A549 (cell line): ENCODE results near the gene ANKRD13A. TPM values are rescaled to one million over a fixed set of nuclear protein-coding genes. Genes with fewer than 3 reads are reported as not detected.
A peak's percentile ranks its signal among the peaks of the same experiment; 100 is the strongest.
"Not testable (repeated sequence)": the region's sequence is repeated elsewhere in the genome, so short reads cannot be mapped to it uniquely, and the experiment has no call there.

Experiments used
- ATAC-seq, 2 experiments: fragments of 200-7000 bp in 1 of 2; fragments of >200 bp in 1 of 2; cut with Nextera tagmentation in 1 of 2; cut with Tn5 transposase in 1 of 2; 3 replicates each; pipeline versions ENCODE4 v1.8.0 to v1.9.1; 2018 to 2020; ENCODE audit warnings: mild to moderate bottlenecking in 1 of 2, moderate library complexity in 1 of 2
- CTCF ChIA-PET: fragments of 300-600 bp; sonication (Branson Sonifier 250); formaldehyde crosslinking; extraction: SDS; loops from one replicate; lab custom pipeline; 2021; ENCODE audit warnings: antibody characterized with exemption, inconsistent platforms; lab: Yijun Ruan, JAX
- POLR2A ChIA-PET: fragments of 350-600 bp; formaldehyde crosslinking; extraction: SDS; loops from one replicate; lab custom pipeline; 2021; ENCODE audit warnings: antibody characterized with exemption, inconsistent platforms; lab: Yijun Ruan, JAX
- DNase-seq, 2 experiments: peaks; one replicate each; pipeline versions ENCODE4 v3.0.0 to v3.0.0-alpha.2; 2011 to 2016; ENCODE audit warnings: low read depth in 1 of 2, low spot score in 1 of 2
- FAIRE-seq: peaks from 2 replicates; lab custom pipeline; 2011; peaks lifted over from hg19 to GRCh38; lab: Jason Lieb, UNC
- H3K27ac ChIP-seq, 2 experiments: fragments of >200 bp; sonication (Bioruptor Twin); formaldehyde crosslinking; 3 replicates each; pipeline ENCODE4 v1.5.1; 2016 to 2017
- H3K4me1 ChIP-seq: fragments of >200 bp; sonication (Bioruptor Twin); formaldehyde crosslinking; 3 replicates; pipeline ENCODE4 v1.6.1; 2016
- H3K4me2 ChIP-seq: fragments of >200 bp; sonication (Bioruptor Twin); formaldehyde crosslinking; 3 replicates; pipeline ENCODE4 v1.6.1; 2016
- H3K4me3 ChIP-seq: fragments of >200 bp; sonication (Bioruptor Twin); formaldehyde crosslinking; 3 replicates; pipeline ENCODE4 v1.5.1; 2016
- H3K9me3 ChIP-seq: fragments of >200 bp; sonication (Bioruptor Twin); formaldehyde crosslinking; 3 replicates; pipeline ENCODE4 v1.6.1; 2016
- ATOH8 ChIP-seq: fragments of 250-450 bp; sonication (Bioruptor Pico); IDR thresholded peaks from 2 replicates; pipeline ENCODE4 v1.5.0; 2020; ENCODE audit warnings: low read depth, mild to moderate bottlenecking, moderate library complexity
- CHD4 ChIP-seq: fragments of 200-600 bp; sonication (generic); IDR thresholded peaks from 2 replicates; pipeline ENCODE4 v1.6.1; 2016; ENCODE audit warnings: antibody characterized with exemption, mild to moderate bottlenecking, borderline replicate concordance
- E2F6 ChIP-seq: IDR thresholded peaks from 2 replicates; pipeline ENCODE4 v1.6.1; 2012; ENCODE audit warnings: low read depth, borderline replicate concordance
- EHMT2 ChIP-seq: fragments of 200-600 bp; sonication (generic); IDR thresholded peaks from 2 replicates; pipeline ENCODE4 v1.6.1; 2016; ENCODE audit warnings: antibody characterized with exemption, low read depth, mild to moderate bottlenecking, moderate library complexity
- ELK1 ChIP-seq: fragments of 150-350 bp; IDR thresholded peaks from 2 replicates; pipeline ENCODE4 v1.6.1; 2014; ENCODE audit warnings: low read depth, mild to moderate bottlenecking, low read length
- HOXB5 ChIP-seq: fragments of 250-450 bp; sonication (Bioruptor Pico); IDR thresholded peaks from 2 replicates; pipeline ENCODE4 v1.5.0; 2020; ENCODE audit warnings: mild to moderate bottlenecking, moderate library complexity
- MAX ChIP-seq: IDR thresholded peaks from 2 replicates; pipeline ENCODE4 v1.6.1; 2012
- MAZ ChIP-seq: fragments of 150-350 bp; IDR thresholded peaks from 2 replicates; pipeline ENCODE4 v1.6.1; 2014; ENCODE audit warnings: antibody characterized with exemption, low read depth, low read length, borderline replicate concordance
- NFE2L2 ChIP-seq: fragments of 150-350 bp; conservative IDR thresholded peaks from 2 replicates; pipeline ENCODE4 v1.6.1; 2014; ENCODE audit warnings: low read length
- POLR2A ChIP-seq: IDR thresholded peaks from 2 replicates; pipeline ENCODE4 v1.6.1; 2012; ENCODE audit warnings: mild to moderate bottlenecking, low read length
- TP53 ChIP-seq: fragments of 250-450 bp; sonication (Bioruptor Pico); IDR thresholded peaks from 2 replicates; pipeline ENCODE4 v1.5.0; 2021; ENCODE audit warnings: mild to moderate bottlenecking, moderate library complexity
- ZSCAN20 ChIP-seq: fragments of 250-450 bp; sonication (Bioruptor Pico); IDR thresholded peaks from 2 replicates; pipeline ENCODE4 v1.8.0; 2022; ENCODE audit warnings: mild to moderate bottlenecking, moderate library complexity
- WGBS: methylation state at CpG from one replicate; pipeline ENCODE4 v1.1.6; 2017; ENCODE audit errors: missing lambda C conversion rate; 5-methylcytosine and 5-hydroxymethylcytosine counted together
- polyA plus RNA-seq, 4 experiments: library from polyadenylated mRNA; depleted of rRNA in 3 of 4; stranded (reverse); fragments of >200 nt; fragmentation: RNase III in 1 of 4; extraction: RNeasy Plus Mini Kit Qiagen cat#74134 plus additional on column Dnase treatment in 1 of 4; gene quantifications; 2 replicates in 3 of 4; 3 replicates in 1 of 4; pipeline ENCODE4 v1.2.3, GENCODE V29; 2011 to 2017

Gene ANKRD13A
- polyA plus RNA-seq, 2 of the 4 experiments (the other 2 are of a cell fraction) = 12.1 to 23.8 TPM

GRCh38 chr12:110077800-110078199 lies 78.6 kb downstream of the ANKRD13A start:
- WGBS = 70% methylated on average over 4 of the region's 4 CpGs
- no peak for DNase-seq
- TF ChIP-seq MAZ = no peak
- CTCF ChIA-PET = interaction anchor here (0.6 to 1.0 kb wide), 3 partner anchors 13 to 268 kb away, joined by 3 to 4 read pairs (median 3); no protein-coding TSS in a partner anchor
- Histone ChIP-seq H3K27ac (no peak overlapping the region), H3K4me2 (no peak overlapping the region), H3K9me3 (no peaks in the 10 kb centered on the region), H3K4me3 (no peak overlapping the region), H3K4me1 (0 out of 3 replicates have a peak, but pooled peaks cover 5% of the 10 kb centered on the region)
- FAIRE-seq = no peak
- no peak for ATAC-seq
- POLR2A ChIA-PET = interaction anchor here (0.7 kb wide), 1 partner anchor 391 kb away, joined by 5 read pairs; no protein-coding TSS in a partner anchor

- peak overlapping the region; percentile 60 for H3K4me2 ChIP-seq
- CTCF ChIA-PET = no interaction called here
Observed at GRCh38 chr12:110079477-110080400, 80.5 kb downstream of the ANKRD13A start.

GRCh38 chr12:110080410-110080809 lies 81.2 kb downstream of the ANKRD13A start:
- FAIRE-seq (no peak), DNase-seq (no peak), ATAC-seq (no peak)
- Histone ChIP-seq H3K9me3 (no peaks in the 10 kb centered on the region), H3K4me2 (peak overlapping the region; percentile 60; the same call in 2 of the 3 replicates), H3K27ac (peak overlapping the region in 1 of 2 experiments; percentile 75; a peak in 2 of 6 replicates), H3K4me3 (no peak overlapping the region), H3K4me1 (0 out of 3 replicates have a peak, but pooled peaks cover 5% of the 10 kb centered on the region)
- ChIA-PET CTCF (no interaction called here), POLR2A (interaction anchor here (1.0 kb wide), 1 partner anchor 81 kb away, joined by 3 read pairs; the partner anchor contains the start of gene ANKRD13A)
- TF ChIP-seq CHD4 = no peak
- TF ChIP-seq EHMT2 = no peak
- no peak for TF ChIP-seq POLR2A
- WGBS = 86% methylated on average over 7 of the region's 7 CpGs

More at GRCh38 chr12:110079477-110080400, 80.5 kb downstream of the ANKRD13A start:
- TF ChIP-seq MAX (peak; percentile 77), TP53 (CRISPR knock-in tag) (0 out of 2 replicates have a peak, but pooled peaks have one; percentile 70), ATOH8 (CRISPR knock-in tag) (no peak), NFE2L2 (no peak), E2F6 (0 out of 2 replicates have a peak, but pooled peaks have one; percentile 39), ZSCAN20 (CRISPR knock-in tag) (no peak)
- Histone ChIP-seq H3K4me1 (0 out of 3 replicates have a peak, but pooled peaks cover 5% of the 10 kb centered on the region), H3K9me3 (no peaks in the 10 kb centered on the region), H3K4me3 (peak overlapping the region; percentile 29; the same call in 1 of the 3 replicates), H3K27ac (peak overlapping the region; percentile 57 to 75; a peak in 5 of 6 replicates)
- POLR2A ChIA-PET = interaction anchor here (1.0 kb wide), 1 partner anchor 80 kb away, joined by 3 read pairs; the partner anchor contains the start of gene ANKRD13A
- DNase-seq (peak; percentile 63 to 67), FAIRE-seq (no peak), ATAC-seq (peak; percentile 37 to 70; a peak in 4 of 6 replicates)
- 66% methylated on average over 24 of the region's 24 CpGs for WGBS

GRCh38 chr12:110084314-110085015 lies 85.2 kb downstream of the ANKRD13A start:
- TF ChIP-seq ELK1 = no peak
- no peak for TF ChIP-seq ZSCAN20 (CRISPR knock-in tag)
- TF ChIP-seq HOXB5 (CRISPR knock-in tag) = no peak
- Histone ChIP-seq H3K27ac (no peak overlapping the region), H3K4me3 (no peak overlapping the region), H3K9me3 (no peaks in the 10 kb centered on the region), H3K4me1 (0 out of 3 replicates have a peak, but pooled peaks cover 5% of the 10 kb centered on the region), H3K4me2 (no peak overlapping the region)
- 61% methylated on average over 4 of the region's 4 CpGs for WGBS
- ATAC-seq (peak; percentile 32 to 41; a peak in 3 of 6 replicates), DNase-seq (peak in 1 of 2 experiments; percentile 44), FAIRE-seq (no peak)
- POLR2A ChIA-PET = no interaction called here
- CTCF ChIA-PET = interaction anchor here (9.2 kb wide), 1 partner anchor 15 kb away, joined by 78 read pairs; no protein-coding TSS in a partner anchor

GRCh38 chr12:110088216-110088615 lies 89.0 kb downstream of the ANKRD13A start:
- ChIA-PET CTCF (interaction anchor here (9.2 kb wide), 1 partner anchor 12 kb away, joined by 78 read pairs; no protein-coding TSS in a partner anchor), POLR2A (interaction anchor here (0.6 kb wide), 1 partner anchor 192 kb away, joined by 3 read pairs; no protein-coding TSS in a partner anchor)
- H3K27ac ChIP-seq, H3K4me3 ChIP-seq, DNase-seq, H3K4me2 ChIP-seq, ATAC-seq, H3K9me3 ChIP-seq, H3K4me1 ChIP-seq, FAIRE-seq: not testable (repeated sequence)
- 82% methylated on average over 6 of the region's 6 CpGs for WGBS
